ENCODE results near the gene BATF3.

Gene BATF3

GRCh38 chr1:212710566-212710965 is 10.9 kb upstream of the BATF3 start:
- DNase-seq (ENCODE audit: low read depth in 2 of 2), result no peak
- H3K4me3 ChIP-seq (replicated peaks in 1 of 2; ENCODE audit: low read depth in 2 of 2, low read length in 2 of 2), result no peak overlapping the region
- no peak for TF ChIP-seq CTCF (IDR thresholded peaks at IDR 0.05; ENCODE audit: low read depth, low read length)

GRCh38 chr1:212703991-212704564 is 4.4 kb upstream of the BATF3 start:
- no peak for DNase-seq (ENCODE audit: low read depth in 2 of 2)
- H3K4me3 ChIP-seq (replicated peaks in 1 of 2; ENCODE audit: low read depth in 2 of 2, low read length in 2 of 2), result no peak overlapping the region
- no peak for TF ChIP-seq CTCF (IDR thresholded peaks at IDR 0.05; ENCODE audit: low read depth, low read length)

DNA sequence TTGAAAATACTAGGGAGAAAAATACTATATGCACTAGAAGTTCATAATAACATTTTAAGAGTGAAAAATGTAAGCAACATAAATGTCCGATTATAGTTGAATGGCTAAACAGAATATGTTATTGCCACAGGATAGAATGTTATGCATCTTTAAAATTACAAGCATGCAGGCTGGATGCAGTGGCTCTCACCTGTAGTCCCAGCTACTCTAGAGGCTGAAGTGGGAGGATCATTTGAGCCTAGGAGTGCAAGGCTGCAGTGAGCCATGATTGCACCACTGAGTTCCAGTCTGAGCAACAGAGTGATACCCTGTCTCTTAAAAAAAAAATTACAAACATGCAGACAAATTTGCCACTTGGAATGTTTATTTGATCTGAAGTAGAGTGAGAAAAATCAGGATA is 3.0 kb upstream of the BATF3 start:
- DNase-seq (ENCODE audit: low read depth in 2 of 2), result no peak
- H3K4me3 ChIP-seq (replicated peaks in 1 of 2; ENCODE audit: low read depth in 2 of 2, low read length in 2 of 2), result no peak overlapping the region
- no peak for TF ChIP-seq CTCF (IDR thresholded peaks at IDR 0.05; ENCODE audit: low read depth, low read length)

DNA sequence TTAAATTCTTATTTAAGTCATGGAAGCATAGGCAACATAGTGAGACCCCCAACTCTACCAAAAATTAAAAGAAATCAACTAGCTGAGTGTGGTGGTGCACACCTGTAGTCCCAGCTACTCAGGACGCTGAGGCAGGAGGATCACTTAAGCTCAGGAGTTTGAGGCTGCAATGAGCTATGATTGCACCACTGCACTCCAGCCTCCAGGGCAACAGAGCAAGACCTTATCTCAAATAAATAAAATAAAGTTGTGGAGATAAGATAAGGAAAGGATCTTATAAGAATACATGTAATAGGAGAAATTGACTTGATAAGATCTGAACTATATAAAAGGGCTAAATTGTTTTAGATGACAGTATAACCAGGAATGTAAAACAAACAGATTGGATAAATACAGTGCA is 2.3 kb upstream of the BATF3 start:
- H3K4me3 ChIP-seq (replicated peaks in 1 of 2; ENCODE audit: low read depth in 2 of 2, low read length in 2 of 2), result no peak overlapping the region
- DNase-seq (ENCODE audit: low read depth in 2 of 2), result no peak
- TF ChIP-seq CTCF (IDR thresholded peaks at IDR 0.05; ENCODE audit: low read depth, low read length), result no peak

GRCh38 chr1:212700892-212701819 is 1.5 kb upstream of the BATF3 start:
- no peak for TF ChIP-seq CTCF (IDR thresholded peaks at IDR 0.05; ENCODE audit: low read depth, low read length)
- peak; percentile 51 to 58 for DNase-seq (ENCODE audit: low read depth in 2 of 2)
- H3K4me3 ChIP-seq (replicated peaks in 1 of 2; ENCODE audit: low read depth in 2 of 2, low read length in 2 of 2), result peak overlapping the region in 1 of 2 donors; percentile 57

GRCh38 chr1:212700223-212700891 is 717 bp upstream of the BATF3 start:
- DNase-seq (ENCODE audit: low read depth in 2 of 2), result no peak
- TF ChIP-seq CTCF (IDR thresholded peaks at IDR 0.05; ENCODE audit: low read depth, low read length), result no peak
- peak overlapping the region; percentile 56 to 57 for H3K4me3 ChIP-seq (replicated peaks in 1 of 2; ENCODE audit: low read depth in 2 of 2, low read length in 2 of 2)
